Sciatic nerve (tissue), 2 donors: ENCODE data around the gene LY6G5C. TPM values are rescaled to one million over a fixed set of nuclear protein-coding genes. Genes with fewer than 3 reads are reported as not detected.

Experiments
- ATAC-seq: fragments of 200-7000 bp; cut with Tn5 transposase; one replicate; pipeline ENCODE4 v1.9.1; 2020; ENCODE audit warnings: mild to moderate bottlenecking, moderate library complexity
- DNase-seq: peaks from one replicate; pipeline ENCODE4 v3.0.0-alpha.2; 2020; ENCODE audit warnings: low spot score
- intact Hi-C: fragments of 100-400 bp; cut with DNase I; formaldehyde crosslinking; loops from one replicate; pipeline ENCODE4 v1.14.2; 2022
- total RNA-seq: library from RNA; stranded (reverse); fragmentation: NEBNext Ultra II Directional; extraction: Animal tissue kit (Norgen Biotek cat#: 25700); gene quantifications from one replicate; pipeline ENCODE4 v1.2.1, GENCODE V29; 2021
- donor health status: DM: no; HTN: no; CAD: no.
- donor health status: DM: no; HTN: no; CAD: no.

LY6G5C gene
- total RNA-seq, 1 donor from 2014 or later: 2.1 TPM

- no peak for ATAC-seq
- no peak for DNase-seq
- intact Hi-C loops: no loop called here
Measured at GRCh38 chr6:31700740-31701401, 20.0 kb upstream of the LY6G5C start.

DNA sequence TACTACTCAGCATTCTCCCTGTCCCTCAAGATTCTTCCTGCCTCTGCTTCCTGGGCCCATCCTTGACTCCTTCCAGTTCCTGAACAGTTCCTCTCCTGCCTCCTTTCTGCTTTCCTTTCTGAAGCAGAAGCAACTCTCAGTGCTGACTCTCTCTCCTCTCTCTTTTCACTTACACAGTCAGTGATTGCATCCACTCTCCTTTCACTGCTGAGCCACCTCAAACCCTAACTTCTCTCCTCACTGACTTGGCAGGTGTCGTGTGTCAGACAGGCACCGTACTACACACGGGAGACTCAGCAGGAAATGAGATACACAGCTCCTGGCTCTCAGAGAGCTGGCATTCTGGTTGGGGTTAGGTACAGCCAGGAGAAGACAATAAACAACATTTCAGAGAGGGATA, 16.7 kb upstream of the LY6G5C start:
- no peak for ATAC-seq
- intact Hi-C loops: no loop called here
- DNase-seq: no peak

- intact Hi-C loops: no loop called here
- DNase-seq: no peak
- no peak for ATAC-seq
Measured at GRCh38 chr6:31693535-31693934, 12.7 kb upstream of the LY6G5C start.

DNA sequence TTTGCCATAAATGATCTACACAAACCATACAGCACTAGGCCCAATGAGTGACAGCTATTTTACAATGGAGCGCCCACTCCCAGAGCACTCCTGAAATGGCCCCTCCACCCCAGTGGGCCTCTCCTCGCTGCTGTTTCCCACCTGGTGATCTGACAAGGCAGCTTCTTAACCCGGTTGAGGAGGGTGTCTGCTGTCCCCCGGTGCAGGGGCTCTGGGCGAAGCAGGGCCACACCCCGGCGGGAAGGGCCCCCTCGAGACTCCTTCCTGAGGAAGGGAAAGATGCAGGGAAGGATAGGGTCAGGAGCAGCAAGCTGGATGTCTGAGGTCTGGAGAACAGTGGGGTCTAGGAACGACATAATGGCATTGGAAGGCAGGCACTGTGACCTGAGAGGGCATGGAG, 12.0 kb upstream of the LY6G5C start:
- ATAC-seq (no peak), DNase-seq (no peak)
- intact Hi-C loops: no loop called here

- intact Hi-C loops: no loop called here
- ATAC-seq: no peak
- no peak for DNase-seq
Measured at GRCh38 chr6:31692353-31692752, 11.5 kb upstream of the LY6G5C start.

DNA sequence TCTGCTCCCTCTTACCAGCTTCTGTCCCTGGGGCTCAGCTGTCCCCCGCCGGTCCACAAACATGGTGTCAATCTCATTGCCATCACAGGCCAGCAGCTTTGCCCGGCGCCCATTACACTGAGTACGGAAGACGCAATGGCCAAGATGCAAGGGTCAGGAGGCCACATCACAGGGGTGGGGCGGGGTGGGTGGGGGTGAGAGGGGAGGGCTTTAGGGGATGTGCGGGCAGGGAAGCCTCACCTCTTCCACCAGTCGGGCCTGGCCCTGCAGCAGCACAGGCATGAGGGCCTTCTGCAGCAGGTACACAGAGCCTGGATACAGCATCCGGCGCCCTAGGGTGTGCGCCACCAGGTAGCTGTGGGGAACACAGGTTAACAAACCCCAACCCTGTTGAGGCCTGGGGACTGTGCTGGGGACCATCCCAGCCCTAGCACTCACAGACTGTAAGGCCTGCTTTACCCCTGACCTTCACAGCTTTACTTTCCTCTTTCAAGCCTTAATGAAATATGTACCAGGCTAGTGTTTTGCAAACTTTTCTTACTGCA, 10.8 kb upstream of the LY6G5C start:
- intact Hi-C loops: no loop called here
- DNase-seq: no peak

DNA sequence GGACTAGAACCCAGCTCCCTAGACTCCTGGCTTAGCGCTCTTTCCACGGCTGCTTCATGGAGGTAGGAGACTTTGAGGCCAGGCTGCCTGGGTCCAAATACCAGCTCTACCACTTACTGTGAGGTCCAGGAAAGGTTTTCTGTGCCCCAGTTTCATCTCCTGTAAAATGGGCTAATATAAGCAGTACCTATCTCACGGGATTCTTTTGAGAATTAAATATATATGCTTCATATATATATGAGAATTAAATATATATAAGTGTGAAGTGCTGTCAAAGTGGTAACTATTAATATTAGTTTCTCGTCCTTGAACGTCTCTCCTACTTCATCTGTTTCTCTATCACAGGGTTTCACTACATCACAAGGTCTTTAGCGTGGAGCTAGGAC, 10.2 kb upstream of the LY6G5C start:
- no peak for ATAC-seq
- intact Hi-C loops: no loop called here
- no peak for DNase-seq

More for the DNA sequence above, 10.8 kb upstream of the LY6G5C start:
- no peak for ATAC-seq

- no peak for ATAC-seq
- intact Hi-C loops: no loop called here
- DNase-seq: no peak
Measured at GRCh38 chr6:31690231-31691077, 9.6 kb upstream of the LY6G5C start.

DNA sequence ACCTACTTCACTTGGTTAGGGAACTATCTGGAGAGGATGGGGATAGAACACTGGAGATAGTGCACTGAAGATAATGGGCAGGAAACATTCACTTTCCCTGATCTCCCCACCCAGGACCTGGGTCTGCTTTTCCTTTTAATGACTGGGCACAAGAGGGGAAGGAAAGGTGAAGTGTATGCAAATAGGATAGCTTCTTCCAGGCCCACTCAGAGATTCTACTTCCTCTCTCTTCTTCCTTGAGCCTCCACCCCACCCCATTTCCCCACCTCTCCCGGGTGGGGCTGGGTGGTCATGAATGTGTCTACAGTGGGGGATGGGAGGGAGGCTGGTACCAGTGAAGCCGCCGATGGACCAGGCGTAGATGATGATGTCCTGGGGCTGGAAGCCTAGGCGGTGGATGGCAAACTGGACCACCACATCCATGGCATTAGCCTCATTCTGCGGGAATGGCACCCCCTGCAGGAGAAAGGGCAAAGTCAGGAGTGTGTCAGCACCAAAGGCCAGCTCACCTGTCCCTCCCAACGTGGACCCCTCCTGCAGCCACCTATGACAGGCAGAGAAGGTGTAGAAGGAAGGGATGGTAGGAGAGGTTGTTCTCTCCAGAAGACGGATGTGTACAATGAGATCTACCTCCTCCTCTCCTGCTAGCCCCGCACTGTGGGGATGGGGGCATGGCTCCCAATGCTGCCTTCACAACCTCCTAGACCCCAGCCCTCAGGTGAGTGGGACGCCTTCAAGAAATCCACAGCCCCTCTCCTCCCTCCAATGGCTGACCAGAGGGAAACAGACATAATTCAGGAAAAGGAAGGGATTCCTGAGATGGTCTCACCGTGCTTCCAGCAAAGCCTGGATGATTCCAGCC, 8.6 kb upstream of the LY6G5C start:
- DNase-seq (no peak), ATAC-seq (no peak)
- intact Hi-C loops: loop anchor here (10.0 kb wide), 1 partner anchor 145 kb away; no protein-coding TSS in a partner anchor

- intact Hi-C loops: loop anchor here (10.0 kb wide), 1 partner anchor 147 kb away; no protein-coding TSS in a partner anchor
- no peak for ATAC-seq
- DNase-seq: no peak
Measured at GRCh38 chr6:31687860-31688693, 7.2 kb upstream of the LY6G5C start.

GRCh38 chr6:31687321-31687720, 6.5 kb upstream of the LY6G5C start:
- DNase-seq (no peak), ATAC-seq (no peak)
- intact Hi-C loops: loop anchor here (10.0 kb wide), 1 partner anchor 147 kb away; no protein-coding TSS in a partner anchor

DNA sequence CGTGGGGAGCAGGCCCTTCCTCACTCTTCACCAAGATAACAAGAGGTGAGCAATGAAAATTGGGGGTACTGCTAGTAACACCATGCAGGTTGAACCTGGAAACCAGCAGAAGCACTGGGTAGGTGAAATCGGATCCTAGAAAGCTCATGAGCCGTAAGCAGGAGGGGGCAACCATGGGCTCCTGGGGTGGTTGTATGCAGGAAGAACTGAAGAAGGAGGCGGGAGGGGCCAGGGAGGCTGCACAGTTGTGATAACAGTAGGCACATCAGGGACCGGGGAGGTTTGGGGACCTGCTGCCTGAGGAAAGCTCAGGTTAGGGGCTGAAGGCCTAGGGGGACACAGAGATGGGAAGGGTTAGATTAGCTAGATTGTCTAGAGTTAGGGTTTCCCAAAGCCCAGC, 5.6 kb upstream of the LY6G5C start:
- intact Hi-C loops: loop anchor here (10.0 kb wide), 1 partner anchor 148 kb away; no protein-coding TSS in a partner anchor
- ATAC-seq: no peak
- no peak for DNase-seq

- intact Hi-C loops: loop anchor here (10.0 kb wide), 1 partner anchor 151 kb away; no protein-coding TSS in a partner anchor
- ATAC-seq: peak; percentile 18
- DNase-seq: no peak
Measured at GRCh38 chr6:31683591-31683990, 2.7 kb upstream of the LY6G5C start.

DNA sequence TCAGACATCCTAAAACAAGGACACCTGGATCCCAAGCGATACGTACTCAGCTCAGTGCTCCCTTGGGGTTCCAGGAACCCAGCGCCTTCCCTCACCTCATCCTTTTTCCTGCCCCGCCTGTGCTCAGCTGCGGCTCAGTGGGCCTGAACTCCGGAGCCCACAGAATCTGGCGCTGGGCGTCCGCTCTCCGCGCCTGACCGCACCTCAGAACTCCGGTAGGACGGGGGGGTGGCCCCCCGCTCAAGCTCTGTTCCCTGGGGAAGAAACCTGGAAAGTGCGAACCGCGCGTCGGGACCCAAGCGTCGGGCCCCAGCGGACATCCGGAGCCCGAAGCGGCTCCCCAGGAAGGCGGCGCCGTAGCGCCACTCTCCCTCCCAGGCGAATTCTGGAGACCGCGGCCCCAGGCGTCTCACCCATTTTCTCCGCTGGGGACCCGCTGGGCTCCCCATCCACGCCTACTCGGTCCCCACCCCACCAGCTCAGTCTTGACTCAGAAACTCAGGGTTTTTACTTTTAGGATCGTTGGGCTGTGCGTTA, 336 bp upstream of the LY6G5C start:
- ATAC-seq (peak; percentile 48), DNase-seq (no peak)
- intact Hi-C loops: loop anchor here (10.0 kb wide), 1 partner anchor 154 kb away; no protein-coding TSS in a partner anchor

DNA sequence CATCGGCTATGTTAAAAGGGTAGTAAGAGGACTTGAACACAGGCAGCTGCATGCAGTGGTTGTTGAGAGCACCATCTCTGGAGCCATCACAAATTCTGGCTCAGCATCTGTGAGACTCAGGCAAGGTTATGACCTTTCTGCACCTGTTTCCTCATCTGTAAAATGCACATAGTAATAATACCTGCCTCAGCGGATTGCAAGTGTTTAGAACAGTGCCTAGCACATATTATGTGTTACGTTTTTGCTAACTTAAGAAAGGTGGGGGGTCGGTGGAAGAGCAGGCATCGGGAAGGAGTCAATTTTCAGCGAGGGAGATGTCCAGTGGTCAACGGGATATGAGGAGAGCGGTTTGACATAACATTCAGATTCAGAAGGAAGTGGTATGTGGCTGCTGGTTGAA, 2.9 kb downstream of the LY6G5C start:
- intact Hi-C loops: no loop called here
- DNase-seq: no peak

GRCh38 chr6:31676904-31677303, 4.0 kb downstream of the LY6G5C start:
- DNase-seq (no peak), ATAC-seq (no peak)
- intact Hi-C loops: no loop called here

More for the DNA sequence above, 2.9 kb downstream of the LY6G5C start:
- ATAC-seq: no peak

GRCh38 chr6:31676322-31676903, 4.5 kb downstream of the LY6G5C start:
- ATAC-seq: no peak

More at GRCh38 chr6:31676322-31676903, 4.5 kb downstream of the LY6G5C start:
- DNase-seq: no peak
- intact Hi-C loops: no loop called here
